NCI-H345 treated with DMSO at 0.1 percent for 48 hours (cell line): ENCODE results near the gene FAM20C.
A peak's percentile ranks its signal among the peaks of the same experiment; 100 is the strongest.
"Not testable (repeated sequence)": the region's sequence is repeated elsewhere in the genome, so short reads cannot be mapped to it uniquely, and the experiment has no call there.

Source experiments
- DNase-seq: peaks from one replicate; lab custom pipeline; 2025; ENCODE audit not compliant: unreplicated experiment; lab: John Stamatoyannopoulos, UW

The FAM20C gene

GRCh38 chr7:190196-190595 is 2.2 kb upstream of the FAM20C start:
- DNase-seq: no peak

GRCh38 chr7:191105-191980 is 1.0 kb upstream of the FAM20C start:
- peak; percentile 42 for DNase-seq

GRCh38 chr7:192701-193480 is 520 bp downstream of the FAM20C start:
- DNase-seq: no peak

- DNase-seq: peak; percentile 15
Observed at GRCh38 chr7:193481-194251, 1.3 kb downstream of the FAM20C start.

- no peak for DNase-seq
Observed at GRCh38 chr7:194252-195009, 2.1 kb downstream of the FAM20C start.

GRCh38 chr7:195010-195829 is 2.8 kb downstream of the FAM20C start:
- no peak for DNase-seq

- DNase-seq: no peak
Observed at GRCh38 chr7:195830-196128, 3.4 kb downstream of the FAM20C start.

GRCh38 chr7:196283-196682 is 3.9 kb downstream of the FAM20C start:
- DNase-seq: peak; percentile 85

- DNase-seq: no peak
Observed at GRCh38 chr7:196778-197321, 4.5 kb downstream of the FAM20C start.

- DNase-seq: no peak
Observed at GRCh38 chr7:197413-198335, 5.3 kb downstream of the FAM20C start.

- no peak for DNase-seq
Observed at GRCh38 chr7:199483-200249, 7.3 kb downstream of the FAM20C start.

- DNase-seq: no peak
Observed at GRCh38 chr7:200290-200689, 7.9 kb downstream of the FAM20C start.

GRCh38 chr7:200704-201103 is 8.3 kb downstream of the FAM20C start:
- DNase-seq: no peak

GRCh38 chr7:204326-204725 is 12.0 kb downstream of the FAM20C start:
- no peak for DNase-seq

GRCh38 chr7:205115-206010 is 13.0 kb downstream of the FAM20C start:
- no peak for DNase-seq

GRCh38 chr7:206351-206750 is 14.0 kb downstream of the FAM20C start:
- DNase-seq: not testable (repeated sequence)
